ENCODE results near the gene PTCSC3.

Gene PTCSC3

GRCh38 chr14:36097356-36097755 is 79.2 kb downstream of the PTCSC3 start:
- no peak for TF ChIP-seq CTCF (IDR thresholded peaks at IDR 0.05)

- TF ChIP-seq CTCF (IDR thresholded peaks at IDR 0.05): no peak
Observed at GRCh38 chr14:36096090-36096489, 80.4 kb downstream of the PTCSC3 start.

- no peak for TF ChIP-seq CTCF (IDR thresholded peaks at IDR 0.05)
Observed at GRCh38 chr14:36094963-36095362, 81.6 kb downstream of the PTCSC3 start.

- TF ChIP-seq CTCF (IDR thresholded peaks at IDR 0.05): no peak
Observed at GRCh38 chr14:36091096-36091495, 85.4 kb downstream of the PTCSC3 start.

GRCh38 chr14:36087411-36087810 is 89.1 kb downstream of the PTCSC3 start:
- no peak for TF ChIP-seq CTCF (IDR thresholded peaks at IDR 0.05)

- no peak for TF ChIP-seq CTCF (IDR thresholded peaks at IDR 0.05)
Observed at GRCh38 chr14:36086629-36087395, 89.7 kb downstream of the PTCSC3 start.

- no peak for TF ChIP-seq CTCF (IDR thresholded peaks at IDR 0.05)
Observed at GRCh38 chr14:36085861-36086260, 90.7 kb downstream of the PTCSC3 start.

All from LNCAP (cell line).